Fibroblast of gingiva (primary cell): Measurements from ENCODE around the gene ZNF169.
"Not testable (repeated sequence)": the region's sequence is repeated elsewhere in the genome, so short reads cannot be mapped to it uniquely, and the experiment has no call there.

ENCODE experiments used
- DNase-seq: peaks from one replicate; pipeline ENCODE4 v3.0.0-alpha.2; 2011; ENCODE audit warnings: low read depth

The ZNF169 gene

GRCh38 chr9:94287877-94288513, 28.9 kb downstream of the ZNF169 start:
- DNase-seq: peak; percentile 26

GRCh38 chr9:94289691-94290090, 30.6 kb downstream of the ZNF169 start:
- peak; percentile 71 for DNase-seq

- DNase-seq: no peak
Observed at GRCh38 chr9:94298949-94299599, 40.0 kb downstream of the ZNF169 start.

- no peak for DNase-seq
Observed at GRCh38 chr9:94300470-94301301, 41.6 kb downstream of the ZNF169 start.

GRCh38 chr9:94301583-94301982, 42.5 kb downstream of the ZNF169 start:
- DNase-seq: no peak

- DNase-seq: no peak
Observed at GRCh38 chr9:94302426-94302825, 43.3 kb downstream of the ZNF169 start.

GRCh38 chr9:94303321-94303720, 44.2 kb downstream of the ZNF169 start:
- no peak for DNase-seq

GRCh38 chr9:94315034-94315984, 56.2 kb downstream of the ZNF169 start:
- not testable (repeated sequence) for DNase-seq

- not testable (repeated sequence) for DNase-seq
Observed at GRCh38 chr9:94316236-94316635, 57.1 kb downstream of the ZNF169 start.

- DNase-seq: not testable (repeated sequence)
Observed at GRCh38 chr9:94317949-94318657, 59.0 kb downstream of the ZNF169 start.

GRCh38 chr9:94322342-94322940, 63.3 kb downstream of the ZNF169 start:
- DNase-seq: not testable (repeated sequence)

- not testable (repeated sequence) for DNase-seq
Observed at GRCh38 chr9:94323153-94323798, 64.2 kb downstream of the ZNF169 start.

- DNase-seq: not testable (repeated sequence)
Observed at GRCh38 chr9:94325583-94325982, 66.5 kb downstream of the ZNF169 start.

- not testable (repeated sequence) for DNase-seq
Observed at GRCh38 chr9:94328544-94328943, 69.4 kb downstream of the ZNF169 start, which contains the start of gene NUTM2F. NUTM2F (minus strand) TSS chr9:94328644; CDS start chr9:94328623, 21 bp downstream.

- DNase-seq: not testable (repeated sequence)
Observed at GRCh38 chr9:94336445-94336844, 77.3 kb downstream of the ZNF169 start.

GRCh38 chr9:94338723-94339122, 79.6 kb downstream of the ZNF169 start:
- not testable (repeated sequence) for DNase-seq

GRCh38 chr9:94339657-94340056, 80.6 kb downstream of the ZNF169 start:
- DNase-seq: not testable (repeated sequence)

GRCh38 chr9:94340750-94341149, 81.7 kb downstream of the ZNF169 start:
- DNase-seq: not testable (repeated sequence)

GRCh38 chr9:94341703-94342102, 82.6 kb downstream of the ZNF169 start:
- not testable (repeated sequence) for DNase-seq

- DNase-seq: not testable (repeated sequence)
Observed at GRCh38 chr9:94347451-94347850, 88.4 kb downstream of the ZNF169 start.
